ENCODE measurements around the gene USP48. TPM values are rescaled to one million over a fixed set of nuclear protein-coding genes. Genes with fewer than 3 reads are reported as not detected.
A peak's percentile ranks its signal among the peaks of the same experiment; 100 is the strongest.

The USP48 gene
- total and polyA plus RNA-seq, 12 donors, result 35.9 to 156 (median 86.4) TPM

- H3K9me3 ChIP-seq (replicated peaks in 1 of 3), result no peaks in the 10 kb centered on the region
- H3K27ac ChIP-seq, result peak overlapping the region in 4 of 5 donors; percentile 72 to 95 (median 86)
- no peaks in the 10 kb centered on the region for H3K36me3 ChIP-seq (replicated peaks in 1 of 2)
- H3K4me1 ChIP-seq (replicated peaks in 1 of 2), result peaks cover 29% of the 10 kb centered on the region in 2 donors
- TF ChIP-seq POLR2A (IDR thresholded peaks at IDR 0.05) (no peak), CTCF (IDR thresholded peaks at IDR 0.05) (no peak)
- no peaks in the 10 kb centered on the region for H3K27me3 ChIP-seq
- no peak overlapping the region for H3K4me3 ChIP-seq
- no peak for DNase-seq
- 66 to 89% (median 78%) methylated on average over 2 of the region's 2 CpGs for WGBS, 4 donors
- intact Hi-C loops (cut with DNase I), result no loop called here
These were observed 141.9 kb downstream of the USP48 start for GRCh38 chr1:21641076-21641475.

GRCh38 chr1:21640653-21641052, 142.3 kb downstream of the USP48 start:
- Histone ChIP-seq H3K4me3 (no peak overlapping the region), H3K4me1 (replicated peaks in 1 of 2) (peaks cover 29% of the 10 kb centered on the region in 2 donors), H3K27ac (peak overlapping the region in 3 of 5 donors; percentile 84 to 95 (median 93)), H3K36me3 (replicated peaks in 1 of 2) (no peaks in the 10 kb centered on the region), H3K9me3 (replicated peaks in 1 of 3) (no peaks in the 10 kb centered on the region), H3K27me3 (no peaks in the 10 kb centered on the region)
- DNase-seq, result no peak
- WGBS, 4 donors, result 87 to 94% (median 89%) methylated on average over 5 to 6 of the region's 6 CpGs
- TF ChIP-seq POLR2A (IDR thresholded peaks at IDR 0.05) (no peak), CTCF (IDR thresholded peaks at IDR 0.05) (no peak)
- intact Hi-C loops (cut with DNase I), result no loop called here

GRCh38 chr1:21639594-21640041, 143.3 kb downstream of the USP48 start:
- H3K4me1 ChIP-seq (replicated peaks in 1 of 2), result peaks cover 29 to 37% of the 10 kb centered on the region in 2 donors
- TF ChIP-seq CTCF (IDR thresholded peaks at IDR 0.05) (no peak), POLR2A (IDR thresholded peaks at IDR 0.05) (no peak)
- no peak overlapping the region for H3K4me3 ChIP-seq
- no peaks in the 10 kb centered on the region for H3K36me3 ChIP-seq (replicated peaks in 1 of 2)
- H3K27me3 ChIP-seq, result no peaks in the 10 kb centered on the region
- DNase-seq, result peak in 2 of 7 donors; percentile 48 to 54
- intact Hi-C loops (cut with DNase I), result no loop called here
- H3K27ac ChIP-seq, result peak overlapping the region; percentile 78 to 95 (median 90)
- H3K9me3 ChIP-seq (replicated peaks in 1 of 3), result no peaks in the 10 kb centered on the region
- WGBS, 4 donors, result 54 to 62% (median 59%) methylated on average over 14 to 24 of the region's 24 CpGs

- Histone ChIP-seq H3K4me3 (no peak overlapping the region), H3K4me1 (replicated peaks in 1 of 2) (peaks cover 29 to 40% of the 10 kb centered on the region in 2 donors), H3K36me3 (replicated peaks in 1 of 2) (no peaks in the 10 kb centered on the region), H3K9me3 (replicated peaks in 1 of 3) (no peaks in the 10 kb centered on the region), H3K27ac (peak overlapping the region; percentile 78 to 95 (median 90)), H3K27me3 (no peaks in the 10 kb centered on the region)
- 13 to 21% (median 16%) methylated on average over 4 to 10 of the region's 10 CpGs for WGBS, 4 donors
- peak in 1 of 2 donors; percentile 71 for TF ChIP-seq POLR2A (IDR thresholded peaks at IDR 0.05)
- no peak for TF ChIP-seq CTCF (IDR thresholded peaks at IDR 0.05)
- intact Hi-C loops (cut with DNase I), result no loop called here
- peak; percentile 91 to 96 (median 95) for DNase-seq
These were observed 144.2 kb downstream of the USP48 start for GRCh38 chr1:21638531-21639341.

All from adrenal gland (tissue), 12 donors.